ENCODE results near the gene FERMT2. TPM values are rescaled to one million over a fixed set of nuclear protein-coding genes. Genes with fewer than 3 reads are reported as not detected.

The FERMT2 gene
- total and polyA plus RNA-seq, 12 donors: 22.8 to 53.8 (median 40.1) TPM

- TF ChIP-seq POLR2A (IDR thresholded peaks at IDR 0.05) (no peak), CTCF (IDR thresholded peaks at IDR 0.05) (no peak)
- Histone ChIP-seq H3K4me1 (replicated peaks in 1 of 2) (peaks cover 0 to 11% of the 10 kb centered on the region in 2 donors), H3K4me3 (no peak overlapping the region), H3K27ac (no peak overlapping the region), H3K27me3 (no peaks in the 10 kb centered on the region), H3K36me3 (replicated peaks in 1 of 2) (peaks cover 0 to 13% of the 10 kb centered on the region in 2 donors), H3K9me3 (replicated peaks in 1 of 3) (no peaks in the 10 kb centered on the region)
- intact Hi-C loops (cut with DNase I): no loop called here
- 92 to 94% (median 93%) methylated on average over 4 of the region's 4 CpGs for WGBS, 4 donors
- DNase-seq: no peak
Observed at GRCh38 chr14:52856139-52856538, 94.7 kb downstream of the FERMT2 start.

- peaks cover 0 to 11% of the 10 kb centered on the region in 2 donors for H3K4me1 ChIP-seq (replicated peaks in 1 of 2)
- intact Hi-C loops (cut with DNase I): no loop called here
- H3K27me3 ChIP-seq: no peaks in the 10 kb centered on the region
- no peak overlapping the region for H3K27ac ChIP-seq
- DNase-seq: no peak
- H3K36me3 ChIP-seq (replicated peaks in 1 of 2): peaks cover 0 to 2% of the 10 kb centered on the region in 2 donors
- TF ChIP-seq CTCF (IDR thresholded peaks at IDR 0.05): no peak
- no peak for TF ChIP-seq POLR2A (IDR thresholded peaks at IDR 0.05)
- H3K4me3 ChIP-seq: no peak overlapping the region
- 59 to 82% (median 72%) methylated on average over 3 of the region's 3 CpGs for WGBS, 4 donors
- H3K9me3 ChIP-seq (replicated peaks in 1 of 3): no peaks in the 10 kb centered on the region
Observed at GRCh38 chr14:52853522-52853854, 97.4 kb downstream of the FERMT2 start.

DNA sequence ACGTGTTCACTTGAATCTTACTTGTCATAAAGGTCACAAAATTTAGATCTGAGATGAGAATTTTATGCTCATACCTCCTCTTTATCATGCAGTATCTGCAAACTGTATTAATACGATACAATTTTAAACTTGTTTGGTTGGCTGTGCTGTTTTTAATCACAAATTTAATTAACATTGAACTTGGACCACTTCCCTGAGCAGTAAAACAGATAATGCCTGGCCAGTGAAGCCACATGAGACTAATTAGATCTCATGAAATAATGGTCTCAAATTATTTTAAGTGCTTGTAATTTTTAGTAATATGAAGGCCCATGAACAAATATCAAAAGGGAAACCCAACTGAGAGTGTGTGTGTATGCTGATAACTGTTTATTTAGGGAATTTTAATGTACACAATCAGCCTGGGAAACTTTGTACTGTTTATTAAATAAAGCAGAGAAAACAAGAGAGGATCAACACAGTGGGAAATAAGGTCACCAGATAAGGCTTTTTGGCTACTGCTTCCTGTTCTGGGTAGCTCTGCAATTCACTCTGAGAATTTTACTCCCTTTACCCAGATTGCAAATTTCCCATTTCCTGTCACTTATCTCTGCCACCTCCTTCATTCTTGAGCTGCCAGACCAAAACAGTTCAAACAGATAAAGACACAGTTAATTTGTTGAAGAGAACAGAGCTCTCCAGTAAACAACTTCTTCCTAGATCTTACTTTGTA, 97.9 kb downstream of the FERMT2 start:
- intact Hi-C loops (cut with DNase I): no loop called here

DNA sequence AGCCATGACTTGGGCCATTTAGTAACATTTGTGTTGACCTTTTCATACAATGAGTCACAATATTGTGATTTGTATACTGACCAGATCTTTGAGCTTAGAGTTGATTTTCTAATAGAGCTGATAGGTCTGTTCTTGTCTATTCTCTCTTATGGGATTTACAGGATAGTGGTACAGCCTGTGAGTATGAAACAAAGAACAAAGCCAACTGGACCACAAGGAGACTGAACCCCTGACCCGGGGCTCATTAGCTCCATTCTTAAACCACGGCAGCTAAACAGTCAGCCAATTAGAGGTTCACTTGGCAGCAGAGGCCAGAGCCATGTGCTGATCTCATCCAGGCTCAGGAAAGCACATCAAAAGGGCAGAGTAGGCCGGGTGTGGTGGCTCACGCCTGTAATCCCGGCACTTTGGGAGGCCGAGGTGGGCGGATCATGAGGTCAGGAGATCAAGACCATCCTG, 100.4 kb downstream of the FERMT2 start:
- no peak for TF ChIP-seq CTCF (IDR thresholded peaks at IDR 0.05)
- no peak for TF ChIP-seq POLR2A (IDR thresholded peaks at IDR 0.05)
- no peaks in the 10 kb centered on the region for H3K27me3 ChIP-seq
- no peaks in the 10 kb centered on the region for H3K36me3 ChIP-seq (replicated peaks in 1 of 2)
- peaks cover 0 to 11% of the 10 kb centered on the region in 2 donors for H3K4me1 ChIP-seq (replicated peaks in 1 of 2)
- H3K27ac ChIP-seq: no peak overlapping the region
- no peak overlapping the region for H3K4me3 ChIP-seq
- no peaks in the 10 kb centered on the region for H3K9me3 ChIP-seq (replicated peaks in 1 of 3)
- intact Hi-C loops (cut with DNase I): no loop called here
- no peak for DNase-seq
- WGBS, 4 donors: 83 to 91% (median 87%) methylated on average over 7 of the region's 7 CpGs

More for the DNA sequence above, 97.9 kb downstream of the FERMT2 start:
- peak overlapping the region in 1 of 5 donors; percentile 49 for H3K27ac ChIP-seq
- DNase-seq: no peak
- peaks cover 0 to 11% of the 10 kb centered on the region in 2 donors for H3K4me1 ChIP-seq (replicated peaks in 1 of 2)
- no peaks in the 10 kb centered on the region for H3K9me3 ChIP-seq (replicated peaks in 1 of 3)
- no peaks in the 10 kb centered on the region for H3K36me3 ChIP-seq (replicated peaks in 1 of 2)
- no peak overlapping the region for H3K4me3 ChIP-seq
- H3K27me3 ChIP-seq: no peaks in the 10 kb centered on the region
- WGBS, 4 donors: 45 to 66% (median 58%) methylated on average over 2 of the region's 2 CpGs
- TF ChIP-seq CTCF (IDR thresholded peaks at IDR 0.05) (no peak), POLR2A (IDR thresholded peaks at IDR 0.05) (no peak)
